WTC11 (cell line): ENCODE results near the gene FGFR2. TPM values are rescaled to one million over a fixed set of nuclear protein-coding genes. Genes with fewer than 3 reads are reported as not detected.

ENCODE experiments used
- ATAC-seq: fragments of 200-7000 bp; cut with Tn5 transposase; 2 replicates; pipeline ENCODE4 v1.10.0; 2021; ENCODE audit warnings: mild to moderate bottlenecking, moderate library complexity
- CTCF ChIA-PET: fragments of 300-600 bp; sonication (Branson Sonifier 250); formaldehyde crosslinking; loops from one replicate; lab custom pipeline; 2021; ENCODE audit warnings: antibody characterized with exemption; lab: Charles Lee
- POLR2A ChIA-PET: fragments of 350-600 bp; sonication (Branson Sonifier 250); formaldehyde crosslinking; loops from one replicate; lab custom pipeline; 2021; ENCODE audit warnings: antibody characterized with exemption; lab: Charles Lee
- DNase-seq: peaks from one replicate; pipeline ENCODE4 v3.0.0; 2021; ENCODE audit warnings: low spot score
- H3K27ac Mint-ChIP-seq: 2 replicates; pipeline ENCODE4 v1.8.0; 2021; ENCODE audit warnings: mixed read lengths
- H3K27me3 Mint-ChIP-seq: 2 replicates; pipeline ENCODE4 v1.8.0; 2021; ENCODE audit warnings: low read depth, mild to moderate bottlenecking, moderate library complexity, mixed read lengths
- H3K36me3 Mint-ChIP-seq: 2 replicates; pipeline ENCODE4 v1.8.0; 2021; ENCODE audit warnings: mixed read lengths
- H3K4me1 Mint-ChIP-seq: 2 replicates; pipeline ENCODE4 v1.8.0; 2022; ENCODE audit warnings: mixed read lengths
- H3K4me3 Mint-ChIP-seq: 2 replicates; pipeline ENCODE4 v1.8.0; 2021; ENCODE audit warnings: mild to moderate bottlenecking, moderate library complexity, mixed read lengths
- H3K9me3 Mint-ChIP-seq: 2 replicates; pipeline ENCODE4 v1.8.0; 2021; ENCODE audit warnings: mixed read lengths
- ARID4B ChIP-seq: sonication (generic); formaldehyde crosslinking; IDR thresholded peaks from 2 replicates; pipeline ENCODE4 v1.8.0; 2023; ENCODE audit warnings: missing genetic modification reagents, mild to moderate bottlenecking, borderline replicate concordance
- CTCF ChIP-seq: fragments of 200-600 bp; IDR thresholded peaks from 2 replicates; pipeline ENCODE4 v1.8.0; 2022; ENCODE audit warnings: antibody characterized with exemption
- E2F4 ChIP-seq: sonication (generic); formaldehyde crosslinking; IDR thresholded peaks from 2 replicates; pipeline ENCODE4 v1.8.1; 2022; ENCODE audit warnings: low read depth, mild to moderate bottlenecking, moderate library complexity, missing genetic modification reagents, borderline replicate concordance
- GABPB1 ChIP-seq: sonication (generic); formaldehyde crosslinking; IDR thresholded peaks from 2 replicates; pipeline ENCODE4 v1.8.1; 2023; ENCODE audit warnings: mild to moderate bottlenecking, missing genetic modification reagents
- GRHL2 ChIP-seq: fragments of 250-450 bp; sonication (Bioruptor Pico); IDR thresholded peaks from 2 replicates; pipeline ENCODE4 v1.8.0; 2022; ENCODE audit warnings: mild to moderate bottlenecking, moderate library complexity; ENCODE audit not compliant: insufficient replicate concordance, severe bottlenecking
- KAT7 ChIP-seq: sonication (generic); formaldehyde crosslinking; IDR thresholded peaks from 2 replicates; pipeline ENCODE4 v1.8.1; 2023; ENCODE audit warnings: missing genetic modification reagents, mild to moderate bottlenecking, borderline replicate concordance
- MXD4 ChIP-seq: fragments of 250-450 bp; sonication (Bioruptor Pico); IDR thresholded peaks from 2 replicates; pipeline ENCODE4 v1.8.0; 2021; ENCODE audit warnings: mild to moderate bottlenecking, moderate library complexity, borderline replicate concordance
- SMAD4 ChIP-seq: sonication (generic); formaldehyde crosslinking; IDR thresholded peaks from 2 replicates; pipeline ENCODE4 v1.8.0; 2022; ENCODE audit warnings: mild to moderate bottlenecking, missing genetic modification reagents
- ZMAT4 ChIP-seq: fragments of 250-450 bp; sonication (Bioruptor Pico); IDR thresholded peaks from 2 replicates; pipeline ENCODE4 v1.9.0; 2021; ENCODE audit warnings: mild to moderate bottlenecking
- ZNF232 ChIP-seq: sonication (generic); formaldehyde crosslinking; IDR thresholded peaks from 2 replicates; pipeline ENCODE4 v1.8.0; 2022; ENCODE audit warnings: mild to moderate bottlenecking, missing genetic modification reagents
- ZNF416 ChIP-seq: fragments of 250-450 bp; sonication (Bioruptor Pico); IDR thresholded peaks from 2 replicates; pipeline ENCODE4 v1.9.0; 2021; ENCODE audit warnings: mild to moderate bottlenecking, inconsistent platforms
- ZNF512 ChIP-seq: sonication (generic); formaldehyde crosslinking; IDR thresholded peaks from 2 replicates; pipeline ENCODE4 v1.8.1; 2022; ENCODE audit warnings: missing genetic modification reagents, borderline replicate concordance
- total RNA-seq: library from RNA; stranded (reverse); gene quantifications from 3 replicates; pipeline ENCODE4 v1.2.3, GENCODE V29; 2021
- TF ChIP-seq, protein P1 (sequence below): fragments of 250-450 bp; sonication (Bioruptor Pico); IDR thresholded peaks from 2 replicates; pipeline ENCODE4 v1.9.0; 2021; ENCODE audit warnings: mild to moderate bottlenecking
- TF ChIP-seq, protein P2 (sequence below): fragments of 250-450 bp; sonication (Bioruptor Pico); IDR thresholded peaks from 2 replicates; pipeline ENCODE4 v1.8.0; 2021; ENCODE audit warnings: mild to moderate bottlenecking
- TF ChIP-seq, protein P3 (sequence below): sonication (generic); formaldehyde crosslinking; IDR thresholded peaks from 2 replicates; pipeline ENCODE4 v1.8.1; 2023; ENCODE audit warnings: mild to moderate bottlenecking, missing genetic modification reagents
- TF ChIP-seq, protein P4 (sequence below): sonication (generic); formaldehyde crosslinking; conservative IDR thresholded peaks from 2 replicates; pipeline ENCODE4 v1.8.1; 2022; ENCODE audit warnings: mild to moderate bottlenecking, missing genetic modification reagents

The FGFR2 gene
- total RNA-seq, 1 experiment from 2014 or later, result 95.0 TPM

- POLR2A ChIA-PET, result interaction anchor here (0.6 to 0.7 kb wide), 2 partner anchors 14 to 1868 kb away, joined by 3 read pairs; no protein-coding TSS in a partner anchor
- Mint-ChIP-seq H3K36me3 (no peaks in the 10 kb centered on the region), H3K4me1 (no peaks in the 10 kb centered on the region), H3K27me3 (no peaks in the 10 kb centered on the region), H3K4me3 (no peak overlapping the region), H3K27ac (no peak overlapping the region), H3K9me3 (no peaks in the 10 kb centered on the region)
- ATAC-seq (no peak), DNase-seq (no peak)
- CTCF ChIA-PET, result interaction anchor here (1.1 kb wide), 2 partner anchors 219 to 290 kb away, joined by 3 to 6 read pairs; no protein-coding TSS in a partner anchor
- no peak for TF ChIP-seq GRHL2 (CRISPR knock-in tag)
- TF ChIP-seq, protein P1, sequence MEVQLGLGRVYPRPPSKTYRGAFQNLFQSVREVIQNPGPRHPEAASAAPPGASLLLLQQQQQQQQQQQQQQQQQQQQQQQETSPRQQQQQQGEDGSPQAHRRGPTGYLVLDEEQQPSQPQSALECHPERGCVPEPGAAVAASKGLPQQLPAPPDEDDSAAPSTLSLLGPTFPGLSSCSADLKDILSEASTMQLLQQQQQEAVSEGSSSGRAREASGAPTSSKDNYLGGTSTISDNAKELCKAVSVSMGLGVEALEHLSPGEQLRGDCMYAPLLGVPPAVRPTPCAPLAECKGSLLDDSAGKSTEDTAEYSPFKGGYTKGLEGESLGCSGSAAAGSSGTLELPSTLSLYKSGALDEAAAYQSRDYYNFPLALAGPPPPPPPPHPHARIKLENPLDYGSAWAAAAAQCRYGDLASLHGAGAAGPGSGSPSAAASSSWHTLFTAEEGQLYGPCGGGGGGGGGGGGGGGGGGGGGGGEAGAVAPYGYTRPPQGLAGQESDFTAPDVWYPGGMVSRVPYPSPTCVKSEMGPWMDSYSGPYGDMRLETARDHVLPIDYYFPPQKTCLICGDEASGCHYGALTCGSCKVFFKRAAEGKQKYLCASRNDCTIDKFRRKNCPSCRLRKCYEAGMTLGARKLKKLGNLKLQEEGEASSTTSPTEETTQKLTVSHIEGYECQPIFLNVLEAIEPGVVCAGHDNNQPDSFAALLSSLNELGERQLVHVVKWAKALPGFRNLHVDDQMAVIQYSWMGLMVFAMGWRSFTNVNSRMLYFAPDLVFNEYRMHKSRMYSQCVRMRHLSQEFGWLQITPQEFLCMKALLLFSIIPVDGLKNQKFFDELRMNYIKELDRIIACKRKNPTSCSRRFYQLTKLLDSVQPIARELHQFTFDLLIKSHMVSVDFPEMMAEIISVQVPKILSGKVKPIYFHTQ, result no peak
These were observed 153.6 kb downstream of the FGFR2 start for GRCh38 chr10:121444520-121445165.

DNA sequence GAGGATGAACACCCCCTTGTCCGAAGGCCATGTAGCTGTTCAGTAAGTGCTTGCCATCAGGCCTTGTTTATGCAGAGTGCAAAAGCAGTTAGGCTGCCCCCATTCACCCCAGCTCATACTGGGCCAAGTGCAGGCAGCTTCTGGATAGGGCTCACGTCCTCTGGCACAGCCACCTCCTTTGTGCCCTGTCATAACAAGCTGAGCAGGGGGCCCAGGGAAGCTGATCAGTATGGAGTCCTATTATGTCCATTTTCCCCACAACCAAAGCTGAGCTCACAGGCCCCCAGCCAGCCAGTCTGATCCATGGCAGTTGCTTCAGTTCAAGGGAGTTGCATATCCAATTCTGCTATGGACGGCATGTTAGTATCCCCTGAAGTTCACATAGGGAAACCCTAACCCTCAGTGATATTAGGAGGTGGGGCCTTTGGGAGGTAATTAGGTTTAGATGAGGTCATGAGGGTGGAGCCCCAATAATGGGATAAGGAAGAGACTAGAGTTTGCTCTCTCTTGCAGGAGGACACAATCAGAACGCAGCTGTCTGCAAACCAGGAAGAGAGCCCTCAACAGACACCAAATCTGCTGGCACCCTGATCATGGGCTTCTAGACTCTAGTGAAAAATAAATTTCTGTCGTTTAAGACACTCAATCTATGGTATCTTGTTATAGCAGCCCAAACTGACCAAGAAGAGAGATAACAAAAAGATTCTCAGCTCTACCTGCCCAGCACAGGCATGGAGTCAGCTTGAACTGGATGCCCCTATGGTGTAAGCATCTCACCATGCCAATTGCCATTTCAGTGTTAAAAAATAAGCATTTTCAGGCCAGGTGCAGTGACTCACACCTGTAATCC lies 155.9 kb downstream of the FGFR2 start:
- no peaks in the 10 kb centered on the region for H3K36me3 Mint-ChIP-seq
- H3K9me3 Mint-ChIP-seq, result no peaks in the 10 kb centered on the region
- H3K4me1 Mint-ChIP-seq, result no peaks in the 10 kb centered on the region
- no peak for DNase-seq
- H3K27ac Mint-ChIP-seq, result no peak overlapping the region
- H3K27me3 Mint-ChIP-seq, result no peaks in the 10 kb centered on the region
- POLR2A ChIA-PET, result no interaction called here
- ATAC-seq, result no peak
- CTCF ChIA-PET, result no interaction called here
- H3K4me3 Mint-ChIP-seq, result no peak overlapping the region
- TF ChIP-seq, protein P2, sequence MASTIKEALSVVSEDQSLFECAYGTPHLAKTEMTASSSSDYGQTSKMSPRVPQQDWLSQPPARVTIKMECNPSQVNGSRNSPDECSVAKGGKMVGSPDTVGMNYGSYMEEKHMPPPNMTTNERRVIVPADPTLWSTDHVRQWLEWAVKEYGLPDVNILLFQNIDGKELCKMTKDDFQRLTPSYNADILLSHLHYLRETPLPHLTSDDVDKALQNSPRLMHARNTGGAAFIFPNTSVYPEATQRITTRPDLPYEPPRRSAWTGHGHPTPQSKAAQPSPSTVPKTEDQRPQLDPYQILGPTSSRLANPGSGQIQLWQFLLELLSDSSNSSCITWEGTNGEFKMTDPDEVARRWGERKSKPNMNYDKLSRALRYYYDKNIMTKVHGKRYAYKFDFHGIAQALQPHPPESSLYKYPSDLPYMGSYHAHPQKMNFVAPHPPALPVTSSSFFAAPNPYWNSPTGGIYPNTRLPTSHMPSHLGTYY (CRISPR knock-in tag), result no peak
- TF ChIP-seq MXD4 (CRISPR knock-in tag), result no peak
- TF ChIP-seq ZNF416 (CRISPR knock-in tag), result no peak
- TF ChIP-seq, protein P3, sequence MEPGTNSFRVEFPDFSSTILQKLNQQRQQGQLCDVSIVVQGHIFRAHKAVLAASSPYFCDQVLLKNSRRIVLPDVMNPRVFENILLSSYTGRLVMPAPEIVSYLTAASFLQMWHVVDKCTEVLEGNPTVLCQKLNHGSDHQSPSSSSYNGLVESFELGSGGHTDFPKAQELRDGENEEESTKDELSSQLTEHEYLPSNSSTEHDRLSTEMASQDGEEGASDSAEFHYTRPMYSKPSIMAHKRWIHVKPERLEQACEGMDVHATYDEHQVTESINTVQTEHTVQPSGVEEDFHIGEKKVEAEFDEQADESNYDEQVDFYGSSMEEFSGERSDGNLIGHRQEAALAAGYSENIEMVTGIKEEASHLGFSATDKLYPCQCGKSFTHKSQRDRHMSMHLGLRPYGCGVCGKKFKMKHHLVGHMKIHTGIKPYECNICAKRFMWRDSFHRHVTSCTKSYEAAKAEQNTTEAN (CRISPR knock-in tag), result no peak
- TF ChIP-seq, protein P4, sequence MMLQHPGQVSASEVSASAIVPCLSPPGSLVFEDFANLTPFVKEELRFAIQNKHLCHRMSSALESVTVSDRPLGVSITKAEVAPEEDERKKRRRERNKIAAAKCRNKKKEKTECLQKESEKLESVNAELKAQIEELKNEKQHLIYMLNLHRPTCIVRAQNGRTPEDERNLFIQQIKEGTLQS (CRISPR knock-in tag), result no peak
- TF ChIP-seq SMAD4 (CRISPR knock-in tag), result no peak
- no peak for TF ChIP-seq ZNF232
- no peak for TF ChIP-seq ARID4B (CRISPR knock-in tag)
- no peak for TF ChIP-seq E2F4 (CRISPR knock-in tag)
- no peak for TF ChIP-seq KAT7 (CRISPR knock-in tag)
- TF ChIP-seq ZNF512 (CRISPR knock-in tag), result no peak
- no peak for TF ChIP-seq GABPB1 (CRISPR knock-in tag)
- TF ChIP-seq ZMAT4 (CRISPR knock-in tag), result no peak
- TF ChIP-seq CTCF, result no peak
